HEK293T (cell line): ENCODE data around the gene POLR1G.

ENCODE experiments used
- CTBP1 ChIP-seq: fragments of 450-650 bp; IDR thresholded peaks from 2 replicates; pipeline ENCODE4 v1.6.1; 2016; ENCODE audit warnings: borderline replicate concordance
- ELF4 ChIP-seq: fragments of 450-650 bp; IDR thresholded peaks from 2 replicates; pipeline ENCODE4 v1.6.1; 2017; ENCODE audit warnings: antibody characterized with exemption
- FOXK2 ChIP-seq: fragments of 450-650 bp; IDR thresholded peaks from 2 replicates; pipeline ENCODE4 v1.6.1; 2016; ENCODE audit warnings: mild to moderate bottlenecking
- FOXM1 ChIP-seq: fragments of 450-650 bp; IDR thresholded peaks from 2 replicates; pipeline ENCODE4 v1.6.1; 2017; ENCODE audit warnings: mild to moderate bottlenecking, borderline replicate concordance
- L3MBTL2 ChIP-seq: fragments of 450-650 bp; conservative IDR thresholded peaks from 2 replicates; pipeline ENCODE4 v1.6.1; 2016; ENCODE audit warnings: mild to moderate bottlenecking
- LEF1 ChIP-seq: fragments of 450-650 bp; IDR thresholded peaks from 2 replicates; pipeline ENCODE4 v1.6.1; 2017; ENCODE audit warnings: mild to moderate bottlenecking, borderline replicate concordance
- NFRKB ChIP-seq: fragments of 450-650 bp; IDR thresholded peaks from 2 replicates; pipeline ENCODE4 v1.6.1; 2016; ENCODE audit warnings: mild to moderate bottlenecking, moderate library complexity
- PKNOX1 ChIP-seq: fragments of 450-650 bp; IDR thresholded peaks from 2 replicates; pipeline ENCODE4 v1.6.1; 2016
- SP1 ChIP-seq: fragments of 450-650 bp; IDR thresholded peaks from 2 replicates; pipeline ENCODE4 v1.6.1; 2017
- SUZ12 ChIP-seq: fragments of 450-650 bp; IDR thresholded peaks from 2 replicates; pipeline ENCODE4 v1.6.1; 2016; ENCODE audit warnings: mild to moderate bottlenecking
- TARDBP ChIP-seq: fragments of 450-650 bp; IDR thresholded peaks from 2 replicates; pipeline ENCODE4 v1.6.1; 2016

- TF ChIP-seq SP1, result no peak
- TF ChIP-seq CTBP1, result no peak
- no peak for TF ChIP-seq LEF1
- TF ChIP-seq FOXK2, result no peak
- TF ChIP-seq ELF4, result no peak
- TF ChIP-seq SUZ12, result no peak
- TF ChIP-seq FOXM1, result no peak
- no peak for TF ChIP-seq NFRKB
- TF ChIP-seq PKNOX1, result no peak
- no peak for TF ChIP-seq TARDBP
- TF ChIP-seq L3MBTL2, result no peak
Measured at GRCh38 chr19:45444318-45445041, 38.0 kb downstream of the POLR1G start.
